CD4-positive, alpha-beta T cell treated with Interleukin-21 for 1 hour (primary cell): ENCODE data around the gene DGKD.

Experiments used
- DNase-seq: peaks from one replicate; pipeline ENCODE4 v3.0.0-alpha.2; 2020

DGKD gene

DNA sequence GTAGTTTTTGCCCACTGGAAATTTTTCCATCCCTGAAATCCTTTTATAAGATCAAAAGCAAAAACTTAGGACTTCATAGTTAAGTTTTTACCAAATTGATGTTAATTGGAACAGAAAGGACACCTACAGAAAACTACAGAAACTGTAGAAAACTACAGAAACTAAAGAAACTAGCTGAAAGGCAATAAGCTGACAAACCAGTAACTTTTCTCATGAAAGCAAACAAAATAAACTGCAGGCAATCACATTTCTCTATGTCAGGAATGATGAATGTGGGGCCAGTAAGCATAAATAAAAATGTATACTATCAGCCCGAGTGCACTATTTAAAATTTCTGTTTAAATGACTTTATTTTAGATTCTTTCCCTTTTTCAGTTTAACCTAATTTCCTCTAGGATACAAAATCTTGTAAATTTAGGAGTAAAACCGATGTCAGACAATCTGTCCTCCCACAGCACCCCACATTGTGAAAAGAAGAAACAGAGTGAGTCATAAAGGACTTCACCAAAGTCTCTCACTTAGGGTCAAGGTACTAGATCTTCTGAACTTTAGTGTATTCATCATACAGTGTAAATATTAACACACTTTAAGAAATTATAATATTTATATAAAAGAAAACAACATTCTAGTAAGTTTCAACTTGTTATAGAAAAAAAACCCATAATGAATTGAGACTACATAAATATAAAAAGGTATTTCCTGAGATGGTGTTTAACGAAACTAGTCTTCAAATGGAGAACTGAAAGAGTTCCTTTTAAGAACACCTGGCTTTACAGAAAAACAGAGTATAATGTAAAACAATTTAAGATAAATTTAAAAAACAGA lies 165.7 kb downstream of the DGKD start:
- no peak for DNase-seq
